ENCODE measurements around the gene ZCCHC24.

Gene ZCCHC24

GRCh38 chr10:79393924-79394610 is 51.4 kb downstream of the ZCCHC24 start:
- H3K36me3 ChIP-seq (ENCODE audit: insufficient read depth, low read length): 0 out of 2 replicates have a peak, but pooled peaks cover 4% of the 10 kb centered on the region
- no peak overlapping the region for H3K4me3 ChIP-seq (ENCODE audit: low read depth, low read length)
- H3K27ac ChIP-seq (ENCODE audit: low read depth, low read length): no peak overlapping the region
- H2AFZ ChIP-seq (ENCODE audit: low read length, unreplicated experiment): no peak overlapping the region
- H3K79me2 ChIP-seq (ENCODE audit: control insufficient read depth, insufficient read depth, low read length, unreplicated experiment): peaks cover 6% of the 10 kb centered on the region
- H3K27me3 ChIP-seq (ENCODE audit: insufficient read depth, low read length): no peaks in the 10 kb centered on the region
- peaks cover 15% of the 10 kb centered on the region for H3K4me1 ChIP-seq (ENCODE audit: control insufficient read depth, insufficient read depth, low read length, unreplicated experiment)

GRCh38 chr10:79393221-79393923 is 52.1 kb downstream of the ZCCHC24 start:
- H3K36me3 ChIP-seq (ENCODE audit: insufficient read depth, low read length): 0 out of 2 replicates have a peak, but pooled peaks cover 4% of the 10 kb centered on the region
- H3K79me2 ChIP-seq (ENCODE audit: control insufficient read depth, insufficient read depth, low read length, unreplicated experiment): peaks cover 2% of the 10 kb centered on the region
- H2AFZ ChIP-seq (ENCODE audit: low read length, unreplicated experiment): no peak overlapping the region
- H3K27me3 ChIP-seq (ENCODE audit: insufficient read depth, low read length): no peaks in the 10 kb centered on the region
- H3K4me3 ChIP-seq (ENCODE audit: low read depth, low read length): no peak overlapping the region
- H3K27ac ChIP-seq (ENCODE audit: low read depth, low read length): no peak overlapping the region
- peaks cover 8% of the 10 kb centered on the region for H3K4me1 ChIP-seq (ENCODE audit: control insufficient read depth, insufficient read depth, low read length, unreplicated experiment)

- peaks cover 4% of the 10 kb centered on the region for H3K4me1 ChIP-seq (ENCODE audit: control insufficient read depth, insufficient read depth, low read length, unreplicated experiment)
- no peaks in the 10 kb centered on the region for H3K27me3 ChIP-seq (ENCODE audit: insufficient read depth, low read length)
- H3K79me2 ChIP-seq (ENCODE audit: control insufficient read depth, insufficient read depth, low read length, unreplicated experiment): no peaks in the 10 kb centered on the region
- H2AFZ ChIP-seq (ENCODE audit: low read length, unreplicated experiment): no peak overlapping the region
- H3K27ac ChIP-seq (ENCODE audit: low read depth, low read length): no peak overlapping the region
- H3K4me3 ChIP-seq (ENCODE audit: low read depth, low read length): no peak overlapping the region
- H3K36me3 ChIP-seq (ENCODE audit: insufficient read depth, low read length): 0 out of 2 replicates have a peak, but pooled peaks cover 4% of the 10 kb centered on the region
These were observed 52.8 kb downstream of the ZCCHC24 start for GRCh38 chr10:79392506-79393176.

- no peaks in the 10 kb centered on the region for H3K27me3 ChIP-seq (ENCODE audit: insufficient read depth, low read length)
- no peak overlapping the region for H3K27ac ChIP-seq (ENCODE audit: low read depth, low read length)
- H3K4me3 ChIP-seq (ENCODE audit: low read depth, low read length): no peak overlapping the region
- H3K4me1 ChIP-seq (ENCODE audit: control insufficient read depth, insufficient read depth, low read length, unreplicated experiment): no peaks in the 10 kb centered on the region
- H3K36me3 ChIP-seq (ENCODE audit: insufficient read depth, low read length): 0 out of 2 replicates have a peak, but pooled peaks cover 4% of the 10 kb centered on the region
- no peak overlapping the region for H2AFZ ChIP-seq (ENCODE audit: low read length, unreplicated experiment)
- no peaks in the 10 kb centered on the region for H3K79me2 ChIP-seq (ENCODE audit: control insufficient read depth, insufficient read depth, low read length, unreplicated experiment)
These were observed 53.4 kb downstream of the ZCCHC24 start for GRCh38 chr10:79392020-79392398.

GRCh38 chr10:79391231-79392019 is 54.0 kb downstream of the ZCCHC24 start:
- Histone ChIP-seq H3K27me3 (ENCODE audit: insufficient read depth, low read length) (no peaks in the 10 kb centered on the region), H2AFZ (ENCODE audit: low read length, unreplicated experiment) (no peak overlapping the region), H3K4me3 (ENCODE audit: low read depth, low read length) (no peak overlapping the region), H3K36me3 (ENCODE audit: insufficient read depth, low read length) (0 out of 2 replicates have a peak, but pooled peaks cover 4% of the 10 kb centered on the region), H3K4me1 (ENCODE audit: control insufficient read depth, insufficient read depth, low read length, unreplicated experiment) (no peaks in the 10 kb centered on the region), H3K79me2 (ENCODE audit: control insufficient read depth, insufficient read depth, low read length, unreplicated experiment) (no peaks in the 10 kb centered on the region), H3K27ac (ENCODE audit: low read depth, low read length) (no peak overlapping the region)

- H3K27ac ChIP-seq (ENCODE audit: low read depth, low read length): no peak overlapping the region
- no peak overlapping the region for H2AFZ ChIP-seq (ENCODE audit: low read length, unreplicated experiment)
- no peak overlapping the region for H3K4me3 ChIP-seq (ENCODE audit: low read depth, low read length)
- no peaks in the 10 kb centered on the region for H3K4me1 ChIP-seq (ENCODE audit: control insufficient read depth, insufficient read depth, low read length, unreplicated experiment)
- H3K27me3 ChIP-seq (ENCODE audit: insufficient read depth, low read length): no peaks in the 10 kb centered on the region
- H3K79me2 ChIP-seq (ENCODE audit: control insufficient read depth, insufficient read depth, low read length, unreplicated experiment): no peaks in the 10 kb centered on the region
- 0 out of 2 replicates have a peak, but pooled peaks cover 4% of the 10 kb centered on the region for H3K36me3 ChIP-seq (ENCODE audit: insufficient read depth, low read length)
These were observed 54.7 kb downstream of the ZCCHC24 start for GRCh38 chr10:79390551-79391229.

GRCh38 chr10:79390057-79390456 is 55.4 kb downstream of the ZCCHC24 start:
- H2AFZ ChIP-seq (ENCODE audit: low read length, unreplicated experiment): no peak overlapping the region
- H3K27ac ChIP-seq (ENCODE audit: low read depth, low read length): no peak overlapping the region
- H3K27me3 ChIP-seq (ENCODE audit: insufficient read depth, low read length): no peaks in the 10 kb centered on the region
- no peak overlapping the region for H3K4me3 ChIP-seq (ENCODE audit: low read depth, low read length)
- H3K4me1 ChIP-seq (ENCODE audit: control insufficient read depth, insufficient read depth, low read length, unreplicated experiment): no peaks in the 10 kb centered on the region
- H3K79me2 ChIP-seq (ENCODE audit: control insufficient read depth, insufficient read depth, low read length, unreplicated experiment): no peaks in the 10 kb centered on the region
- H3K36me3 ChIP-seq (ENCODE audit: insufficient read depth, low read length): 0 out of 2 replicates have a peak, but pooled peaks cover 4% of the 10 kb centered on the region

GRCh38 chr10:79387974-79388850 is 57.2 kb downstream of the ZCCHC24 start:
- no peaks in the 10 kb centered on the region for H3K4me1 ChIP-seq (ENCODE audit: control insufficient read depth, insufficient read depth, low read length, unreplicated experiment)
- H3K36me3 ChIP-seq (ENCODE audit: insufficient read depth, low read length): 0 out of 2 replicates have a peak, but pooled peaks cover 4% of the 10 kb centered on the region
- H2AFZ ChIP-seq (ENCODE audit: low read length, unreplicated experiment): no peak overlapping the region

GRCh38 chr10:79387466-79387973 is 57.9 kb downstream of the ZCCHC24 start:
- Histone ChIP-seq H3K79me2 (ENCODE audit: control insufficient read depth, insufficient read depth, low read length, unreplicated experiment) (no peaks in the 10 kb centered on the region), H3K36me3 (ENCODE audit: insufficient read depth, low read length) (0 out of 2 replicates have a peak, but pooled peaks cover 4% of the 10 kb centered on the region), H3K27ac (ENCODE audit: low read depth, low read length) (no peak overlapping the region), H3K27me3 (ENCODE audit: insufficient read depth, low read length) (no peaks in the 10 kb centered on the region), H3K4me3 (ENCODE audit: low read depth, low read length) (no peak overlapping the region), H2AFZ (ENCODE audit: low read length, unreplicated experiment) (no peak overlapping the region), H3K4me1 (ENCODE audit: control insufficient read depth, insufficient read depth, low read length, unreplicated experiment) (peaks cover 4% of the 10 kb centered on the region)

More at GRCh38 chr10:79387974-79388850, 57.2 kb downstream of the ZCCHC24 start:
- H3K4me3 ChIP-seq (ENCODE audit: low read depth, low read length): no peak overlapping the region
- no peak overlapping the region for H3K27ac ChIP-seq (ENCODE audit: low read depth, low read length)
- no peaks in the 10 kb centered on the region for H3K79me2 ChIP-seq (ENCODE audit: control insufficient read depth, insufficient read depth, low read length, unreplicated experiment)
- no peaks in the 10 kb centered on the region for H3K27me3 ChIP-seq (ENCODE audit: insufficient read depth, low read length)
